HepG2 (cell line): ENCODE data around the gene PROX1. TPM values are rescaled to one million over a fixed set of nuclear protein-coding genes. Genes with fewer than 3 reads are reported as not detected.

Experiments
- AGO2 ChIP-seq: fragments of 200-400 bp; formaldehyde crosslinking; optimal IDR thresholded peaks from 2 replicates; pipeline ENCODE3; 2017; ENCODE audit warnings: mild to moderate bottlenecking, low read depth, low read length, moderate library complexity
- ARID5B ChIP-seq: IDR thresholded peaks from 2 replicates; pipeline ENCODE4 v1.4.0; 2020; ENCODE audit warnings: mild to moderate bottlenecking, missing genetic modification reagents
- CEBPZ ChIP-seq: IDR thresholded peaks from 2 replicates; pipeline ENCODE4 v1.6.1; 2012; ENCODE audit warnings: low read length, improper control_type of control experiment
- DR1 ChIP-seq: sonication (generic); formaldehyde crosslinking; IDR thresholded peaks from 2 replicates; pipeline ENCODE4 v1.8.0; 2021; ENCODE audit warnings: mild to moderate bottlenecking, missing genetic modification reagents, inconsistent platforms
- FLYWCH1 ChIP-seq: sonication (generic); formaldehyde crosslinking; IDR thresholded peaks from 2 replicates; pipeline ENCODE4 v1.8.1; 2023; ENCODE audit warnings: mild to moderate bottlenecking, missing genetic modification reagents
- HDAC1 ChIP-seq: sonication (generic); formaldehyde crosslinking; IDR thresholded peaks from 2 replicates; pipeline ENCODE4 v1.5.1; 2020; ENCODE audit warnings: mild to moderate bottlenecking, missing genetic modification reagents
- MAFG ChIP-seq: sonication (generic); formaldehyde crosslinking; IDR thresholded peaks from 2 replicates; pipeline ENCODE4 v1.5.1; 2020; ENCODE audit warnings: mild to moderate bottlenecking, missing genetic modification reagents
- MED1 ChIP-seq: sonication (generic); formaldehyde crosslinking; IDR thresholded peaks from 2 replicates; pipeline ENCODE4 v1.4.0; 2020; ENCODE audit warnings: missing genetic modification reagents
- MZF1 ChIP-seq: sonication (generic); formaldehyde crosslinking; IDR thresholded peaks from 2 replicates; pipeline ENCODE4 v1.8.1; 2023; ENCODE audit warnings: mild to moderate bottlenecking, missing genetic modification reagents, borderline replicate concordance
- RBFOX2 ChIP-seq: fragments of 200-400 bp; formaldehyde crosslinking; IDR thresholded peaks from 2 replicates; pipeline ENCODE4 v1.6.1; 2017; ENCODE audit warnings: low read depth, mild to moderate bottlenecking, low read length
- RERE ChIP-seq: IDR thresholded peaks from 2 replicates; pipeline ENCODE4 v1.6.1; 2016; ENCODE audit warnings: low read depth, missing genetic modification reagents, missing compliant biosample characterization
- ZBTB26 ChIP-seq: IDR thresholded peaks from 2 replicates; pipeline ENCODE4 v1.6.1; 2016; ENCODE audit warnings: missing compliant biosample characterization, missing genetic modification reagents, borderline replicate concordance
- ZKSCAN8 ChIP-seq: IDR thresholded peaks from 2 replicates; pipeline ENCODE4 v1.6.1; 2016; ENCODE audit warnings: borderline replicate concordance, missing genetic modification reagents, missing compliant biosample characterization
- ZNF343 ChIP-seq: sonication (generic); formaldehyde crosslinking; IDR thresholded peaks from 2 replicates; pipeline ENCODE4 v1.4.0; 2020; ENCODE audit warnings: mild to moderate bottlenecking, missing genetic modification reagents
- ZNF577 ChIP-seq: sonication (generic); formaldehyde crosslinking; IDR thresholded peaks from 2 replicates; pipeline ENCODE4 v1.4.0; 2020; ENCODE audit warnings: mild to moderate bottlenecking, low read depth, missing genetic modification reagents, borderline replicate concordance
- ZNF713 ChIP-seq: sonication (generic); formaldehyde crosslinking; IDR thresholded peaks from 2 replicates; pipeline ENCODE4 v1.4.0; 2020; ENCODE audit warnings: mild to moderate bottlenecking, missing genetic modification reagents
- polyA plus RNA-seq, 8 experiments: library from polyadenylated mRNA; depleted of rRNA in 3 of 8; stranded (reverse) in 7 of 8; unstranded in 1 of 8; fragments of >200 nt; fragmentation: Illumina TruSeq in 4 of 8; extraction: Trizol in 4 of 8; gene quantifications; 2 replicates each; pipeline versions ENCODE4 v1.2.1 to v1.2.3, GENCODE V29; 2011 to 2016; ENCODE audit warnings: low read depth in 4 of 8, missing spikeins in 1 of 8, mixed read lengths in 1 of 8; ENCODE audit not compliant: insufficient read depth in 1 of 8
- total RNA-seq, 5 experiments: library from RNA; depleted of rRNA; stranded (reverse); fragments of >200 nt; fragmentation: Illumina TruSeq; extraction: Trizol; gene quantifications; 2 replicates each; pipeline ENCODE4 v1.2.3, GENCODE V29; 2016; ENCODE audit warnings: low read depth in 1 of 5

Gene PROX1
- total and polyA plus RNA-seq, 2 of the 13 experiments (the other 11 are each of a cell fraction or from before 2014, with no cell fraction given) = 12.3 to 30.2 TPM

- TF ChIP-seq MED1 (CRISPR knock-in tag) (peak; percentile 69; the same call in 1 of the 2 replicates), HDAC1 (CRISPR knock-in tag) (peak; percentile 55; the same call in 1 of the 2 replicates), AGO2 (peak; percentile 56), RBFOX2 (peak; percentile 82), CEBPZ (no peak), ZNF343 (CRISPR knock-in tag) (no peak), RERE (no peak), MZF1 (no peak), FLYWCH1 (no peak), ZNF577 (CRISPR knock-in tag) (no peak), ZKSCAN8 (CRISPR knock-in tag) (no peak), ZNF713 (CRISPR knock-in tag) (no peak), ZBTB26 (no peak), ARID5B (CRISPR knock-in tag) (peak; percentile 50), DR1 (CRISPR knock-in tag) (no peak; the same call in 1 of the 2 replicates), MAFG (CRISPR knock-in tag) (no peak)
Measured at GRCh38 chr1:213987927-213988506, at the start of gene PROX1 (continued).
